HG02798 (cell line): ENCODE results near the gene TEX19.
"Not testable (repeated sequence)": the region's sequence is repeated elsewhere in the genome, so short reads cannot be mapped to it uniquely, and the experiment has no call there.

Experiments used
- ATAC-seq: cut with Tn5 transposase; IDR thresholded peaks from one replicate; pipeline ENCODE4 v1.9.1; 2021; ENCODE audit warnings: mild to moderate bottlenecking; ENCODE audit not compliant: unreplicated experiment, poor library complexity

TEX19 gene

GRCh38 chr17:82333279-82334171, 25.5 kb upstream of the TEX19 start, which contains the start of gene SECTM1:
SECTM1 (minus strand) TSS chr17:82333766; CDS start chr17:82327240, 6,526 bp downstream.
- no peak for ATAC-seq

DNA sequence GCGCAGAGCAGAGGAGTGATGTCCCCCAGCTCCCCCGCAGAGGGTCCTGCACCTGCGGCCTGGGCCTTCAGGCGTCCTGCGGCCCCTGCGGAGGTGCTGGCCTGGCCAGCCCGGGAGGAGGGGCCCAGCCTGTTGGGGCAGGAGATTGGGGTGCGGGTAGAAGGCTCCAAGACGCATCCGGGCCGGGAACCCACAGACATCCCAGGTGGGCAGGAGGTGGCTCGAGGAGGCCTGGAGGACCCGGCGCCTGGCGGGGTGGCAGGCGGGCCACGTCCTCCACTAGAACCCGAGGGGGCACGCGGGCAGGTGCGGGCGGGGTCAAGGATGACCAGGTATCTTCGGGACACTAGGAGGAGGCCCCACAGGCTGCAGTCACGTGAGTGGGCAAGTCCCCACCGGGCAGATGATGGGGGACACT, 24.8 kb upstream of the TEX19 start:
- ATAC-seq, result no peak

DNA sequence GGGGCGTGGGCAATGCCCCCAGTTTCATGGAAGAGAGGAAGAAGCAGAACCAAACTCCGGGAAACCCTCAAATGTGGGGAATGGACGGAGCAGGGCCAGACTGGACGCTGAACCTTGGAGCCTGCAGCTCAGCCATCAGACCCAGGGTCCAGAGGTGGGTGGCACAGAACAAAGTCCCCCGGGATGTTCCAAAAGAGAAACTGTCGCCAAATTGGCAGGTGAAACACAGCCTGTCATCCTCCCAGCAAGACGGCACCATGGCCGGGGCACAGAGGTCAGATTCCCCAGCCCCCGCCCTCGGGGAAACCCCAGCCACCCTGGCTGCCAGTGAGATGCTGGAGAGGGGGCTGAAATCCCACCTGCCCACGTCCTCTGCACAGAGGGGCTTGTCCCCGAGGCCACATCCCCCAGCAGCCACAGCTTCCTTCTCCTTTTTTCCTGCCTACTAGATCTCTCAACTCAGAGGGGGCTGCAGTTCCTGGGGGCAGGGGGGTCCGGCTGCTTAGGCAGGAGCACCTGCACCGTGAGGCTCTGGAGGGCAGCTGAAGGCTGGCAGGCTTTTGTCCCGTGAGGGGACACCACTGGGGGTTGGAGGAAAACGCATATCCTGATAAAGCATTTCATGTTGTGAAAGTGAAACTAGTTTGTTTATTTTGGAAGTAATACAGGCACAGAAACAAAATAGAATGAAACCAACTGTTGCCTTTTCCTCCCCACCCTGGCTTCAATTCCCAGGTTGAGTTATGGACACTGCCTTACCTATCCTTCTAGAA, 24.2 kb upstream of the TEX19 start:
- ATAC-seq, result no peak

GRCh38 chr17:82338858-82339633, 20.0 kb upstream of the TEX19 start:
- no peak for ATAC-seq

DNA sequence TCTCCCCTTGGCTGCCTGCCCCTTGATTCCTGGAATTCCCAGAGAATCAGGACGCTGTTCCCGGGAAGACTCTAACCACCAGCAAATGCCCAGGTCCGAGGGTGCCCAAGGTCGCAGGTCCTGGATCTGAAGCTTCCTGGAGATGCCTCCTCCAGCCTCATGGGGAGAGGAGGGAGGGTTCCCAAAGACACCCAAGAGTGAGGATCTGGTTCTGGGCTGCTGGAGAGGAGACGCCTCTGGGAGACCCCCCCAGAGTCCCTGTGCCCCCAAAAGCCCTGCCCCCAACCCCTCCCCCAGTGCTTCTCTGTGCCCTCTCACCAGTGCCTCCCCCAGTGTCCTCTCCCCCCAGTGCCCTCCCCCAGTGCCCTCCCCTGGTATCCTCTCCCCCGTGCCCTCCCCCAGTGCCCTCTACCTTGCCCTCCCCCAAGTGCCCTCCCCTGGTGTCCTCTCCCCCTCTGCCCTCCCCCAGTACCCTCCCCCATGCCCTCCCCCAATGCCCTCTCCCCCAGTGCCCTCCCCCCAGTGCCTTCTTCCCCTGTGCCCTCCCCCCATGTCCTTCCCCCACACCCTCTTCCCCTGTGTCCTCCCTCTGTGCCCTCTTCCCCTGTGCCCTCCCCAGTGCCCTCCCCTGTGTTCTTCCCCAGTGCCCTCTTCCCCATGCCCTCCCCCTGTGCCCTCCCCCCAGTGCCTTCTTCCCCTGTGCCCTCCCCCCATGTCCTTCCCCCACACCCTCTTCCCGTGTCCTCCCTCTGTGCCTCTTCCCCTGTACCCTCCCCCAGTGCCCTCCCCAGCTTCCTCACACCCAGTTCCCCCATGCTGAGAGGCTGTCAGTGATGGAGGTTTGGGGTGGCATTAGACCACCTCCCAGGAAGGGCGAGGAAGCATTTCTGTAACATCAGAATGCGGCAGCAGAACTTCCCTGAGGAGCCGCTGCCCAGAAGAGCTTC, 19.1 kb upstream of the TEX19 start:
- ATAC-seq, result no peak

DNA sequence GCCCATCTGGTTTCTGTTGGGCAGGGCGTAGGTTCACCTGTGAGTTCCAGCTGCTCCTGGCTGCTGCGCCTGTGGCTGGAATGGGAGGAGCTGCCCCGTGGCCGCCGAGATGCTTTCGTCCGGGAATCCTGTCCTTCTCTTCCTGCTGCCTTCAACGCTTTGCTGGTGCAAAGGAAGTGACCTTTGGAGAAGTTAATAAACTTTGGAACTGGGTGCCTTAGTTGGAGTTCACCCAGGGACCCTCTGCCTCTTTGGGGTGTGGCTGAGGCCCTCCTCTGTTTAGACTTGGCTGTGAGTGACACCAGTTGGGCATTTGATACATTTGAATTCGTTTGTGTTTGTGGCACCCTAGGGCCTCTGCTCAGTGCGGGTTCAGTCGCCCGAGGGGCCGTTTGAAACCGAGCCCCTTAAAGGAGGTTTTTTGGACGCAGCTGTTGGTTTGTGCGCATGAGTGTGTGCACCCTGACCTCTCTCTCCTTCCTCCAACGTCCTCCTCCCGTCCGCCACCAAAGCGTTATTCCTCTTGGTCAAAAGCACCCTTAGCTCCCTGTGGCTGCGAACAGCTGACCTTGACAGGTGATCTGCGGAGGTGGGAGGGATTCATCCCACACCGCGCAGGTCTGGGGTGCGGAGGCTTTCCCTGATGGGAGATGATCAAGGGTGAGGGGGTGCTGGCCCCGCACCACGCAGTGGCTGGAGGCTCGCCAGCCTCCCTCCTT, 16.5 kb upstream of the TEX19 start:
- ATAC-seq, result no peak

GRCh38 chr17:82343560-82343959, 15.5 kb upstream of the TEX19 start:
- no peak for ATAC-seq

- no peak for ATAC-seq
Observed at GRCh38 chr17:82344175-82344907, 14.7 kb upstream of the TEX19 start.

GRCh38 chr17:82345151-82345976, 13.7 kb upstream of the TEX19 start:
- ATAC-seq, result no peak

DNA sequence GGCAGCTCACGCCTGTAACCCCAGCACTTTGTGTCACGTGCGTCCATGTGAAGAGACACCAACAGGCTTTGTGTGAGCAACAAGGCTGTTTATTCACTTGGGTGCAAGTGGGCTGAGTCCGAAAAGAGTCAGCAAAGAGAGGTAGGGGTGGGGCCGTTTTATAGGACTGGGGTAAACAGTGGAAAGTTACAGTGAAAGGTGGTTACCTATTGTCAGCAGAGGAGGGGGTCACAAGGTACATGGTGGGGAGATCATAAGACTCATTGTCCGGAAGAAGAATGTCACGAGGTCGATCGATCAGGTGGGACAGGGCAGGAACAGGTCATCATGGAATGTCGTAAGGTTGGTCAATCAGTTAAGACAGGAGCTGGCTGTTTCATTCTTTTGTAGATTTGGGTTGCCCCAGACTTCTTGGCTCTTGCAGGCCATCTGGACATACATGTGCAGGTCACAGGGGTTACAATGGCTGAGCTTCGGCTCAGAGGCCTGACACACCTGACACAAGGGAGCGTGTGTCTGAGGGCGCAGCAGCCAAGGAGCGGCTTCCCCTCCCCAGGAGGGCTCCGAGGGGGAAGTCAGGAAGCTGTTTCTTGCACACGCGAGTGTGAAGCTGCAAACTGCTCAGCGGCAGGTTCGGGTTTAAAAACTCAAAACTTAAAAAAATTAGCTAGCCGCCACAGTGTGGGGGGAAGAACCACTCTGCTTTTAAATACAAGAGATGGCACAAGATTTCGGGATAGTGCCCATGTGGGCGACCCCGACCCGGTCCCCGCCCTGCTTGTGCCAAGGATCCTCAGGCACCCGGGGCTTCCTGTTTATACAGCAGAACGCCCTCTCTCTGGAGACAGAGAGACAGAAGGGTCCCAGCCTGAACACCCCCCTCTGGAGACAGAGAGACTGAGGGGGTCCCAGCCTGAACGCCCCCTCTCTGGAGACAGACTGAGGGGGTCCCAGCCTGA, 12.4 kb upstream of the TEX19 start:
- no peak for ATAC-seq

- not testable (repeated sequence) for ATAC-seq
Observed at GRCh38 chr17:82347994-82348393, 11.1 kb upstream of the TEX19 start.

- ATAC-seq, result no peak
Observed at GRCh38 chr17:82348434-82348833, 10.6 kb upstream of the TEX19 start.

DNA sequence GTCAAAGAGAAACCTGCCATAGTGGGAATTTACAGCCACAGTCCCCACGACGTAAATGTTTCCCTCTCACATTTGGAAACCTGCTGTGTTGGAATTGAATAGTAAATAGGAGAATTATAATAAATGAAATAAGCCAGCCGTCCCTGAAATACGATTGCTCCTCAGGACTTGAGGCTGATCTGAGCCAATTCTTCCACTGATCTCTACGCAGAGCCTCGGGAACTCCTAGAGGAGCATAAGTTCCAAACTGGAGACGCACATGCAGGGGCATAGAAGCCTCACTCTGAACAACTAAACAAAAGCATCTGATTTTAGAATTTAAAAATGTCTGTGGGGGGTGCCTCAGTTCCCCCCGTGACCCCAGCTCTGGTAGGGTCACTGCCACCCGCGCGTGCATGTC, 10.2 kb upstream of the TEX19 start:
- ATAC-seq, result no peak

- no peak for ATAC-seq
Observed at GRCh38 chr17:82349287-82349701, 9.8 kb upstream of the TEX19 start.

DNA sequence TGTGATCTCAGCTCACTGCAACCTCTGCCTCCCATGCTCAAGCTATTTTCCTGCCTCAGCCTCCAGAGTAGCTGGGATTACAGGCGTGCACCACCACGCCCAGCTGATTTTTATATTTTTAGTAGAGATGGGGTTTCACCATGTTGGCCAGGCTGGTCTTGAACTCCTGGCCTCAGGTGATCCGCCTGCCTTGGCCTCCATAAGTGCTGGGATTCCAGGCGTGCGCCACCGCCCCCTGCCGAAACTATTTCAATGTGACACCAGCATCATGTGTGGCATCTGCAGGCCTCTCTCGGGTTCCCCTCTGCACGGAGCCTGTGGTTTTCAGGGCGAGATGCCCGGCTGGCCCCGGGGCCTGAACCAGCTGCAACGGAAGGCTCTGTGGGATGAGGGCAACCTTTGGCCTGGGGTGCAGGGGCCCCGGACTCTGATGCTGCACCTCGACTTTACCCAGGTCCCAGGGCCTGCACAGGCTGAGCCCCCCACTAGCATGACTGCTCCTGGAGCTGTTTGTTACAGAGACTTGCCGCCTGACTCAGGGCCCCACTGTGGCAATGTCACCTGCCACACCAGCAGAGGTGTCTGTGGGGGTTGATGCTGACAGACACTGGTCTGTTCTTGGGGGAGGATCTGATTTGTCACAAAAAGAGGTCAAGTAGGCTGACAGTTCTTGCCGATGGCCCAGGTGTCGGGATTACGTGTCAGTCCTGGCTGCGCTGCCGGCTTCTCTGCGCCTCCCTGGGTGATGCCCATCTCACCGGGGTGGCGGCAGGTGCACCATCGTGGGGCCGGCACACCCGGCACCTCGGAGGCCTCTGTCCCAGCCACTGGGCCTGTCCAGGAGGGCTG, 8.6 kb upstream of the TEX19 start:
- no peak for ATAC-seq
